NOMO-1 treated with dmso at 0.1 percent for 144 hours (cell line): ENCODE results near the gene DUS3L.

Experiments used
- DNase-seq: peaks from one replicate; lab custom pipeline; 2025; ENCODE audit not compliant: unreplicated experiment; lab: John Stamatoyannopoulos, UW

DUS3L gene

GRCh38 chr19:5823579-5824281, 32.8 kb upstream of the DUS3L start:
- no peak for DNase-seq

GRCh38 chr19:5822181-5822844, 31.4 kb upstream of the DUS3L start:
- no peak for DNase-seq

GRCh38 chr19:5821521-5822180, 30.7 kb upstream of the DUS3L start:
- DNase-seq, result no peak

GRCh38 chr19:5820785-5821184, 29.8 kb upstream of the DUS3L start:
- DNase-seq, result no peak

- DNase-seq, result no peak
These were observed 27.6 kb upstream of the DUS3L start for GRCh38 chr19:5818594-5818993.

GRCh38 chr19:5817218-5817617, 26.3 kb upstream of the DUS3L start:
- no peak for DNase-seq

- DNase-seq, result no peak
These were observed 23.9 kb upstream of the DUS3L start for GRCh38 chr19:5814852-5815246.

- DNase-seq, result no peak
These were observed 23.3 kb upstream of the DUS3L start for GRCh38 chr19:5814123-5814851.

- no peak for DNase-seq
These were observed 20.2 kb upstream of the DUS3L start for GRCh38 chr19:5811117-5811516.

GRCh38 chr19:5809469-5809868, 18.5 kb upstream of the DUS3L start:
- no peak for DNase-seq

- DNase-seq, result peak; percentile 34
These were observed 18.1 kb upstream of the DUS3L start for GRCh38 chr19:5809053-5809452.

GRCh38 chr19:5808120-5808816, 17.3 kb upstream of the DUS3L start:
- DNase-seq, result no peak

GRCh38 chr19:5806905-5807304, 15.9 kb upstream of the DUS3L start:
- DNase-seq, result no peak

- no peak for DNase-seq
These were observed 15.1 kb upstream of the DUS3L start for GRCh38 chr19:5806133-5806489.

- no peak for DNase-seq
These were observed 14.6 kb upstream of the DUS3L start for GRCh38 chr19:5805462-5806132.

GRCh38 chr19:5804516-5805461, 13.8 kb upstream of the DUS3L start, which contains the start of gene NRTN:
NRTN (plus strand) TSS chr19:5805067; CDS start chr19:5824166, 19,099 bp downstream.
- no peak for DNase-seq

GRCh38 chr19:5803752-5804515, 13.0 kb upstream of the DUS3L start:
- DNase-seq, result peak; percentile 94

- no peak for DNase-seq
These were observed 12.4 kb upstream of the DUS3L start for GRCh38 chr19:5803441-5803751.
